H1 (cell line): ENCODE results near the gene NEBL. TPM values are rescaled to one million over a fixed set of nuclear protein-coding genes. Genes with fewer than 3 reads are reported as not detected.

ENCODE experiments used
- BACH1 ChIP-seq: IDR thresholded peaks from 2 replicates; pipeline ENCODE4 v1.6.1; 2012; ENCODE audit warnings: low read length, improper control_type of control experiment
- BRCA1 ChIP-seq: IDR thresholded peaks from 2 replicates; pipeline ENCODE4 v1.6.1; 2012; ENCODE audit warnings: low read depth, low read length, improper control_type of control experiment
- CBX5 ChIP-seq: fragments of 300-800, 300-1000 bp; sonication (generic); IDR thresholded peaks from 2 replicates; pipeline ENCODE4 v1.7.1; 2016; ENCODE audit warnings: antibody characterized with exemption, low read length, low read depth
- EP300 ChIP-seq, 2 experiments: IDR thresholded peaks; 1 replicate in 1 of 2; 2 replicates in 1 of 2; pipeline ENCODE4 v1.6.1; 2011 to 2012; ENCODE audit warnings: low read depth in 2 of 2, low read length in 2 of 2, mild to moderate bottlenecking in 2 of 2, borderline replicate concordance in 1 of 2, inconsistent platforms in 1 of 2, moderate library complexity in 1 of 2
- MAFK ChIP-seq: IDR thresholded peaks from 2 replicates; pipeline ENCODE4 v1.6.1; 2012; ENCODE audit warnings: low read depth, mild to moderate bottlenecking, improper control_type of control experiment, low read length
- NRF1 ChIP-seq: IDR thresholded peaks from 2 replicates; pipeline ENCODE4 v1.6.1; 2011; ENCODE audit warnings: mild to moderate bottlenecking, low read depth, low read length, improper control_type of control experiment
- SP1 ChIP-seq: IDR thresholded peaks from 2 replicates; pipeline ENCODE4 v1.6.1; 2011; ENCODE audit warnings: low read depth, low read length
- SUZ12 ChIP-seq: fragments of 200-600 bp; sonication (generic); IDR thresholded peaks from 2 replicates; pipeline ENCODE4 v1.6.1; 2012; ENCODE audit warnings: mild to moderate bottlenecking, inconsistent platforms, low read length, moderate library complexity, mixed read lengths
- TEAD4 ChIP-seq: IDR thresholded peaks from 2 replicates; pipeline ENCODE4 v1.6.1; 2012; ENCODE audit warnings: low read depth, low read length, inconsistent platforms, mixed read lengths
- polyA plus RNA-seq, 7 experiments: library from polyadenylated mRNA; depleted of rRNA in 3 of 7; stranded (reverse) in 5 of 7; unstranded in 2 of 7; fragments of >200 nt in 5 of 7; fragments of 200-250 nt in 2 of 7; gene quantifications; 1 replicate in 5 of 7; 2 replicates in 1 of 7; 4 replicates in 1 of 7; pipeline versions ENCODE4 v1.2.1 to v1.2.3, GENCODE V29; 2011 to 2013; ENCODE audit warnings: missing spikeins in 2 of 7, mixed read lengths in 2 of 7
- total RNA-seq: library from RNA; stranded (reverse); fragmentation: NEBNext Ultra II Directional; extraction: Animal tissue kit (Norgen Biotek cat#: 25700); gene quantifications from 2 replicates; pipeline ENCODE4 v1.2.1, GENCODE V29; 2021
- TF ChIP-seq, protein P1 (sequence below): fragments of 300-600 bp; sonication (generic); IDR thresholded peaks from 2 replicates; pipeline ENCODE4 v1.7.1; 2012; ENCODE audit warnings: low read length, moderate library complexity, mild to moderate bottlenecking, inconsistent platforms; ENCODE audit not compliant: insufficient replicate concordance
- TF ChIP-seq, protein P2 (sequence below): IDR thresholded peaks from 2 replicates; pipeline ENCODE4 v1.6.1; 2011; ENCODE audit warnings: low read length, improper control_type of control experiment

The NEBL gene
- total and polyA plus RNA-seq, 2 of the 8 experiments (the other 6 are each of a cell fraction or from before 2014, with no cell fraction given): 7.5 to 10.5 TPM

DNA sequence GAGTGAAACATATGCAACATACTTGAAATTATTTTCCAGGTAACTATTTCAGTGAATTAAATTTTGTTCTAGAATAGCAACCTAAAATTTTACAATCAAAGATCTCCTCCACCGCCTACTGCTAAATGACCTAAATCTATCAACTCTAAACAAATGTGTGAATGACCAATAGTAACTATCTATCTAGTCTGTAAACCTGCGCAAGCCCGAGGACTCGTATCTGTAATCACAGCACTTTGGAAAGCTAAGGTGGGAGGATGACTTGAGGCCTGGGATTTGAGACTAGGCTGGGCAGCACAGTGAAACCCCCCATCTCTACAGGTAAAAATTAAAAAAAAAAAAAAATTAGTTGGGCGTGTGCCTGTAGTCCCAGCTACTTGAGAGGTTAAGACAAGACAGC lies 83.0 kb downstream of the NEBL start (continued):
- TF ChIP-seq, protein P1, sequence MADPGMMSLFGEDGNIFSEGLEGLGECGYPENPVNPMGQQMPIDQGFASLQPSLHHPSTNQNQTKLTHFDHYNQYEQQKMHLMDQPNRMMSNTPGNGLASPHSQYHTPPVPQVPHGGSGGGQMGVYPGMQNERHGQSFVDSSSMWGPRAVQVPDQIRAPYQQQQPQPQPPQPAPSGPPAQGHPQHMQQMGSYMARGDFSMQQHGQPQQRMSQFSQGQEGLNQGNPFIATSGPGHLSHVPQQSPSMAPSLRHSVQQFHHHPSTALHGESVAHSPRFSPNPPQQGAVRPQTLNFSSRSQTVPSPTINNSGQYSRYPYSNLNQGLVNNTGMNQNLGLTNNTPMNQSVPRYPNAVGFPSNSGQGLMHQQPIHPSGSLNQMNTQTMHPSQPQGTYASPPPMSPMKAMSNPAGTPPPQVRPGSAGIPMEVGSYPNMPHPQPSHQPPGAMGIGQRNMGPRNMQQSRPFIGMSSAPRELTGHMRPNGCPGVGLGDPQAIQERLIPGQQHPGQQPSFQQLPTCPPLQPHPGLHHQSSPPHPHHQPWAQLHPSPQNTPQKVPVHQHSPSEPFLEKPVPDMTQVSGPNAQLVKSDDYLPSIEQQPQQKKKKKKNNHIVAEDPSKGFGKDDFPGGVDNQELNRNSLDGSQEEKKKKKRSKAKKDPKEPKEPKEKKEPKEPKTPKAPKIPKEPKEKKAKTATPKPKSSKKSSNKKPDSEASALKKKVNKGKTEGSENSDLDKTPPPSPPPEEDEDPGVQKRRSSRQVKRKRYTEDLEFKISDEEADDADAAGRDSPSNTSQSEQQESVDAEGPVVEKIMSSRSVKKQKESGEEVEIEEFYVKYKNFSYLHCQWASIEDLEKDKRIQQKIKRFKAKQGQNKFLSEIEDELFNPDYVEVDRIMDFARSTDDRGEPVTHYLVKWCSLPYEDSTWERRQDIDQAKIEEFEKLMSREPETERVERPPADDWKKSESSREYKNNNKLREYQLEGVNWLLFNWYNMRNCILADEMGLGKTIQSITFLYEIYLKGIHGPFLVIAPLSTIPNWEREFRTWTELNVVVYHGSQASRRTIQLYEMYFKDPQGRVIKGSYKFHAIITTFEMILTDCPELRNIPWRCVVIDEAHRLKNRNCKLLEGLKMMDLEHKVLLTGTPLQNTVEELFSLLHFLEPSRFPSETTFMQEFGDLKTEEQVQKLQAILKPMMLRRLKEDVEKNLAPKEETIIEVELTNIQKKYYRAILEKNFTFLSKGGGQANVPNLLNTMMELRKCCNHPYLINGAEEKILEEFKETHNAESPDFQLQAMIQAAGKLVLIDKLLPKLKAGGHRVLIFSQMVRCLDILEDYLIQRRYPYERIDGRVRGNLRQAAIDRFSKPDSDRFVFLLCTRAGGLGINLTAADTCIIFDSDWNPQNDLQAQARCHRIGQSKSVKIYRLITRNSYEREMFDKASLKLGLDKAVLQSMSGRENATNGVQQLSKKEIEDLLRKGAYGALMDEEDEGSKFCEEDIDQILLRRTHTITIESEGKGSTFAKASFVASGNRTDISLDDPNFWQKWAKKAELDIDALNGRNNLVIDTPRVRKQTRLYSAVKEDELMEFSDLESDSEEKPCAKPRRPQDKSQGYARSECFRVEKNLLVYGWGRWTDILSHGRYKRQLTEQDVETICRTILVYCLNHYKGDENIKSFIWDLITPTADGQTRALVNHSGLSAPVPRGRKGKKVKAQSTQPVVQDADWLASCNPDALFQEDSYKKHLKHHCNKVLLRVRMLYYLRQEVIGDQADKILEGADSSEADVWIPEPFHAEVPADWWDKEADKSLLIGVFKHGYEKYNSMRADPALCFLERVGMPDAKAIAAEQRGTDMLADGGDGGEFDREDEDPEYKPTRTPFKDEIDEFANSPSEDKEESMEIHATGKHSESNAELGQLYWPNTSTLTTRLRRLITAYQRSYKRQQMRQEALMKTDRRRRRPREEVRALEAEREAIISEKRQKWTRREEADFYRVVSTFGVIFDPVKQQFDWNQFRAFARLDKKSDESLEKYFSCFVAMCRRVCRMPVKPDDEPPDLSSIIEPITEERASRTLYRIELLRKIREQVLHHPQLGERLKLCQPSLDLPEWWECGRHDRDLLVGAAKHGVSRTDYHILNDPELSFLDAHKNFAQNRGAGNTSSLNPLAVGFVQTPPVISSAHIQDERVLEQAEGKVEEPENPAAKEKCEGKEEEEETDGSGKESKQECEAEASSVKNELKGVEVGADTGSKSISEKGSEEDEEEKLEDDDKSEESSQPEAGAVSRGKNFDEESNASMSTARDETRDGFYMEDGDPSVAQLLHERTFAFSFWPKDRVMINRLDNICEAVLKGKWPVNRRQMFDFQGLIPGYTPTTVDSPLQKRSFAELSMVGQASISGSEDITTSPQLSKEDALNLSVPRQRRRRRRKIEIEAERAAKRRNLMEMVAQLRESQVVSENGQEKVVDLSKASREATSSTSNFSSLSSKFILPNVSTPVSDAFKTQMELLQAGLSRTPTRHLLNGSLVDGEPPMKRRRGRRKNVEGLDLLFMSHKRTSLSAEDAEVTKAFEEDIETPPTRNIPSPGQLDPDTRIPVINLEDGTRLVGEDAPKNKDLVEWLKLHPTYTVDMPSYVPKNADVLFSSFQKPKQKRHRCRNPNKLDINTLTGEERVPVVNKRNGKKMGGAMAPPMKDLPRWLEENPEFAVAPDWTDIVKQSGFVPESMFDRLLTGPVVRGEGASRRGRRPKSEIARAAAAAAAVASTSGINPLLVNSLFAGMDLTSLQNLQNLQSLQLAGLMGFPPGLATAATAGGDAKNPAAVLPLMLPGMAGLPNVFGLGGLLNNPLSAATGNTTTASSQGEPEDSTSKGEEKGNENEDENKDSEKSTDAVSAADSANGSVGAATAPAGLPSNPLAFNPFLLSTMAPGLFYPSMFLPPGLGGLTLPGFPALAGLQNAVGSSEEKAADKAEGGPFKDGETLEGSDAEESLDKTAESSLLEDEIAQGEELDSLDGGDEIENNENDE: no peak
- no peak for TF ChIP-seq CBX5
- no peak for TF ChIP-seq BRCA1
- TF ChIP-seq EP300 (IDR thresholded peaks at IDR 0.05; ENCODE audit: borderline replicate concordance in 1 of 2, low read depth in 2 of 2, low read length in 2 of 2): no peak
- no peak for TF ChIP-seq TEAD4
- TF ChIP-seq, protein P2, sequence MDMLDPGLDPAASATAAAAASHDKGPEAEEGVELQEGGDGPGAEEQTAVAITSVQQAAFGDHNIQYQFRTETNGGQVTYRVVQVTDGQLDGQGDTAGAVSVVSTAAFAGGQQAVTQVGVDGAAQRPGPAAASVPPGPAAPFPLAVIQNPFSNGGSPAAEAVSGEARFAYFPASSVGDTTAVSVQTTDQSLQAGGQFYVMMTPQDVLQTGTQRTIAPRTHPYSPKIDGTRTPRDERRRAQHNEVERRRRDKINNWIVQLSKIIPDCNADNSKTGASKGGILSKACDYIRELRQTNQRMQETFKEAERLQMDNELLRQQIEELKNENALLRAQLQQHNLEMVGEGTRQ: no peak
- TF ChIP-seq SUZ12: no peak
- TF ChIP-seq SP1: no peak
- TF ChIP-seq MAFK: no peak
- no peak for TF ChIP-seq BACH1
- TF ChIP-seq NRF1: no peak
